Panc1 (cell line): ENCODE results near the gene RING1. TPM values are rescaled to one million over a fixed set of nuclear protein-coding genes. Genes with fewer than 3 reads are reported as not detected.
A peak's percentile ranks its signal among the peaks of the same experiment; 100 is the strongest.

Source experiments
- ATAC-seq: fragments of 200-7000 bp; cut with Tn5 transposase; 2 replicates; pipeline ENCODE4 v1.9.1; 2020; ENCODE audit warnings: mild to moderate bottlenecking, moderate library complexity
- BruUV-seq: library from RNA; stranded (reverse); fragments of 400-500 nt; replicated peaks from 2 replicates; lab custom pipeline; 2021; lab: Mats Ljungman, UMichigan
- CTCF ChIA-PET: fragments of 300-600 bp; sonication (Branson Sonifier 250); formaldehyde crosslinking; loops from one replicate; lab custom pipeline; 2022; ENCODE audit warnings: antibody characterized with exemption; lab: Charles Lee
- POLR2A ChIA-PET: fragments of 300-600 bp; sonication (Branson Sonifier 250); formaldehyde crosslinking; loops from one replicate; lab custom pipeline; 2022; ENCODE audit warnings: antibody characterized with exemption; lab: Charles Lee
- DNase-seq: peaks from one replicate; pipeline ENCODE4 v3.0.0-alpha.2; 2010; ENCODE audit warnings: low read depth, low spot score
- H3K27ac ChIP-seq: 2 replicates; pipeline ENCODE4 v1.5.1; 2011; ENCODE audit warnings: mild to moderate bottlenecking, low read length, inconsistent platforms
- H3K27me3 ChIP-seq: fragments of 200-500 bp; sonication (Bioruptor generic); 2 replicates; pipeline ENCODE4 v1.6.0; 2014; ENCODE audit warnings: low read length, inconsistent platforms; ENCODE audit not compliant: control insufficient read depth, insufficient read depth
- H3K36me3 ChIP-seq: fragments of 200-500 bp; sonication (Bioruptor generic); 2 replicates; pipeline ENCODE4 v1.5.1; 2014; ENCODE audit warnings: inconsistent platforms, mild to moderate bottlenecking, low read length, moderate library complexity; ENCODE audit not compliant: control insufficient read depth, insufficient read depth
- H3K4me1 ChIP-seq: 2 replicates; pipeline ENCODE4 v1.5.1; 2011; ENCODE audit warnings: inconsistent platforms, mild to moderate bottlenecking, low read length, moderate library complexity; ENCODE audit not compliant: control insufficient read depth, insufficient read depth
- H3K4me3 ChIP-seq, 2 experiments: 2 replicates each; pipeline ENCODE4 v1.5.1; 2011 to 2012; ENCODE audit warnings: low read depth in 2 of 2, low read length in 2 of 2, mild to moderate bottlenecking in 2 of 2, inconsistent platforms in 1 of 2, moderate library complexity in 1 of 2
- H3K9me3 ChIP-seq: fragments of 200-500 bp; sonication (Bioruptor generic); 2 replicates; pipeline ENCODE4 v1.5.1; 2014; ENCODE audit warnings: low read depth, mild to moderate bottlenecking, inconsistent platforms, low read length, moderate library complexity; ENCODE audit not compliant: control insufficient read depth, insufficient read depth
- CTCF ChIP-seq: fragments of 450-650 bp; IDR thresholded peaks from 2 replicates; pipeline ENCODE4 v1.5.1; 2017; ENCODE audit warnings: mild to moderate bottlenecking
- POLR2AphosphoS5 ChIP-seq: IDR thresholded peaks from 2 replicates; pipeline ENCODE4 v1.6.1; 2012; ENCODE audit warnings: mild to moderate bottlenecking, low read depth, low read length, moderate library complexity
- REST ChIP-seq, 2 experiments: IDR thresholded peaks; 2 replicates each; pipeline ENCODE4 v1.6.1; 2011 to 2012; ENCODE audit warnings: low read depth in 2 of 2, control low read depth in 1 of 2, low read length in 1 of 2, mild to moderate bottlenecking in 1 of 2, moderate library complexity in 1 of 2; ENCODE audit not compliant: insufficient read depth in 1 of 2
- SIN3A ChIP-seq: IDR thresholded peaks from 2 replicates; pipeline ENCODE4 v1.6.1; 2012; ENCODE audit warnings: low read depth, mild to moderate bottlenecking, low read length, moderate library complexity, borderline replicate concordance; ENCODE audit not compliant: insufficient read depth
- TCF7L2 ChIP-seq: IDR thresholded peaks from 2 replicates; pipeline ENCODE4 v1.6.1; 2011; ENCODE audit warnings: mild to moderate bottlenecking, low read depth, low read length, inconsistent platforms
- in situ Hi-C: cut with HindIII; loops from 2 replicates; pipeline ENCODE4 v1.10.0; 2016; ENCODE audit warnings: low sequenced_read_pairs, low pct_unique_long_range_greater_than_20kb
- intact Hi-C: fragments of 100-400 bp; cut with micrococcal nuclease; formaldehyde crosslinking; loops from one replicate; pipeline ENCODE4 v1.10.0; 2022; ENCODE audit not compliant: unreplicated experiment
- total RNA-seq: library from RNA; stranded (reverse); gene quantifications from one replicate; pipeline ENCODE4 v1.2.1, GENCODE V29; 2021; ENCODE audit not compliant: unreplicated experiment

RING1 gene
- total RNA-seq, 1 experiment from 2014 or later: 33.7 TPM

- in situ Hi-C loops (no loop called here), intact Hi-C loops (no loop called here)
- Histone ChIP-seq H3K9me3 (no peaks in the 10 kb centered on the region), H3K27ac (peak overlapping the region; percentile 8), H3K4me3 (peak overlapping the region in 1 of 2 experiments; percentile 8; a peak in 1 of 4 replicates), H3K27me3 (no peaks in the 10 kb centered on the region), H3K4me1 (peaks cover 46% of the 10 kb centered on the region), H3K36me3 (peaks cover 10% of the 10 kb centered on the region)
- DNase-seq: no peak
- no peak for TF ChIP-seq REST (IDR thresholded peaks at IDR 0.05; ENCODE audit: insufficient read depth in 1 of 2, low read depth in 2 of 2, low read length in 1 of 2)
- no peak for TF ChIP-seq CTCF
- no peak for TF ChIP-seq TCF7L2
- no peak for TF ChIP-seq SIN3A
- TF ChIP-seq POLR2AphosphoS5: no peak
- BruUV-seq: no TSS peak
- POLR2A ChIA-PET: interaction anchor here (0.7 kb wide), 1 partner anchor 71 kb away, joined by 8 read pairs; the partner anchor contains the start of gene B3GALT4
- CTCF ChIA-PET: interaction anchor here (0.7 kb wide), 1 partner anchor 42 kb away, joined by 5 read pairs; no protein-coding TSS in a partner anchor
- no peak for ATAC-seq
These were observed 2.1 kb upstream of the RING1 start for GRCh38 chr6:33206027-33206863.

- ATAC-seq (peak; percentile 14; the same call in 1 of the 2 replicates), DNase-seq (no peak)
- CTCF ChIA-PET: no interaction called here
- Histone ChIP-seq H3K36me3 (peaks cover 6% of the 10 kb centered on the region), H3K9me3 (no peaks in the 10 kb centered on the region), H3K4me1 (peaks cover 42% of the 10 kb centered on the region), H3K27me3 (no peaks in the 10 kb centered on the region), H3K4me3 (peak overlapping the region; percentile 84 to 92), H3K27ac (peak overlapping the region; percentile 95)
- BruUV-seq: no TSS peak
- in situ Hi-C loops: no loop called here
- POLR2A ChIA-PET: interaction anchor here (0.6 kb wide), 1 partner anchor 235 kb away, joined by 6 read pairs; no protein-coding TSS in a partner anchor
- intact Hi-C loops: no loop called here
- no peak for TF ChIP-seq CTCF
- TF ChIP-seq REST (IDR thresholded peaks at IDR 0.05; ENCODE audit: insufficient read depth in 1 of 2, low read depth in 2 of 2, low read length in 1 of 2): no peak
- no peak for TF ChIP-seq POLR2AphosphoS5
- no peak for TF ChIP-seq TCF7L2
- TF ChIP-seq SIN3A: no peak
These were observed 1.3 kb upstream of the RING1 start for GRCh38 chr6:33206864-33207551.
